ENCODE results near the gene C3orf22.

Gene C3orf22

GRCh38 chr3:126557415-126557745 is 1.4 kb downstream of the C3orf22 start:
- in situ Hi-C loops (cut with MboI; ENCODE audit: low sequenced_read_pairs) = no loop called here

- in situ Hi-C loops (cut with MboI; ENCODE audit: low sequenced_read_pairs) = no loop called here
These were observed 1.9 kb downstream of the C3orf22 start for GRCh38 chr3:126556637-126557414.

- in situ Hi-C loops (cut with MboI; ENCODE audit: low sequenced_read_pairs) = no loop called here
These were observed 2.7 kb downstream of the C3orf22 start for GRCh38 chr3:126555795-126556636.

GRCh38 chr3:126554560-126555525 is 3.9 kb downstream of the C3orf22 start:
- in situ Hi-C loops (cut with MboI; ENCODE audit: low sequenced_read_pairs) = no loop called here

- in situ Hi-C loops (cut with MboI; ENCODE audit: low sequenced_read_pairs) = no loop called here
These were observed 5.2 kb downstream of the C3orf22 start for GRCh38 chr3:126553284-126554084.

GRCh38 chr3:126552688-126553283 is 5.9 kb downstream of the C3orf22 start:
- in situ Hi-C loops (cut with MboI; ENCODE audit: low sequenced_read_pairs) = no loop called here

- in situ Hi-C loops (cut with MboI; ENCODE audit: low sequenced_read_pairs) = no loop called here
These were observed 6.7 kb downstream of the C3orf22 start for GRCh38 chr3:126551839-126552687.

- in situ Hi-C loops (cut with MboI; ENCODE audit: low sequenced_read_pairs) = no loop called here
These were observed 7.5 kb downstream of the C3orf22 start for GRCh38 chr3:126551121-126551838.

GRCh38 chr3:126550488-126551051 is 8.2 kb downstream of the C3orf22 start:
- in situ Hi-C loops (cut with MboI; ENCODE audit: low sequenced_read_pairs) = no loop called here

GRCh38 chr3:126549861-126550487 is 8.8 kb downstream of the C3orf22 start:
- in situ Hi-C loops (cut with MboI; ENCODE audit: low sequenced_read_pairs) = no loop called here

GRCh38 chr3:126548556-126549466 is 9.9 kb downstream of the C3orf22 start:
- in situ Hi-C loops (cut with MboI; ENCODE audit: low sequenced_read_pairs) = no loop called here

GRCh38 chr3:126547721-126548120 is 11.0 kb downstream of the C3orf22 start:
- in situ Hi-C loops (cut with MboI; ENCODE audit: low sequenced_read_pairs) = no loop called here

GRCh38 chr3:126546549-126547239 is 12.0 kb downstream of the C3orf22 start:
- in situ Hi-C loops (cut with MboI; ENCODE audit: low sequenced_read_pairs) = no loop called here

GRCh38 chr3:126546013-126546412 is 12.7 kb downstream of the C3orf22 start:
- in situ Hi-C loops (cut with MboI; ENCODE audit: low sequenced_read_pairs) = no loop called here

GRCh38 chr3:126545544-126545943 is 13.2 kb downstream of the C3orf22 start:
- in situ Hi-C loops (cut with MboI; ENCODE audit: low sequenced_read_pairs) = no loop called here

Measured in hTERT RPE-1 (cell line).